ENCODE measurements around the gene KCTD11. TPM values are rescaled to one million over a fixed set of nuclear protein-coding genes. Genes with fewer than 3 reads are reported as not detected.
A peak's percentile ranks its signal among the peaks of the same experiment; 100 is the strongest.

Gene KCTD11
- total and polyA plus RNA-seq, 2 of the 13 experiments (the other 11 are each of a cell fraction or from before 2014, with no cell fraction given), result 1.6 to 2.6 TPM

GRCh38 chr17:7329374-7329996, 22.5 kb upstream of the KCTD11 start (continued):
- TF ChIP-seq, protein P1, sequence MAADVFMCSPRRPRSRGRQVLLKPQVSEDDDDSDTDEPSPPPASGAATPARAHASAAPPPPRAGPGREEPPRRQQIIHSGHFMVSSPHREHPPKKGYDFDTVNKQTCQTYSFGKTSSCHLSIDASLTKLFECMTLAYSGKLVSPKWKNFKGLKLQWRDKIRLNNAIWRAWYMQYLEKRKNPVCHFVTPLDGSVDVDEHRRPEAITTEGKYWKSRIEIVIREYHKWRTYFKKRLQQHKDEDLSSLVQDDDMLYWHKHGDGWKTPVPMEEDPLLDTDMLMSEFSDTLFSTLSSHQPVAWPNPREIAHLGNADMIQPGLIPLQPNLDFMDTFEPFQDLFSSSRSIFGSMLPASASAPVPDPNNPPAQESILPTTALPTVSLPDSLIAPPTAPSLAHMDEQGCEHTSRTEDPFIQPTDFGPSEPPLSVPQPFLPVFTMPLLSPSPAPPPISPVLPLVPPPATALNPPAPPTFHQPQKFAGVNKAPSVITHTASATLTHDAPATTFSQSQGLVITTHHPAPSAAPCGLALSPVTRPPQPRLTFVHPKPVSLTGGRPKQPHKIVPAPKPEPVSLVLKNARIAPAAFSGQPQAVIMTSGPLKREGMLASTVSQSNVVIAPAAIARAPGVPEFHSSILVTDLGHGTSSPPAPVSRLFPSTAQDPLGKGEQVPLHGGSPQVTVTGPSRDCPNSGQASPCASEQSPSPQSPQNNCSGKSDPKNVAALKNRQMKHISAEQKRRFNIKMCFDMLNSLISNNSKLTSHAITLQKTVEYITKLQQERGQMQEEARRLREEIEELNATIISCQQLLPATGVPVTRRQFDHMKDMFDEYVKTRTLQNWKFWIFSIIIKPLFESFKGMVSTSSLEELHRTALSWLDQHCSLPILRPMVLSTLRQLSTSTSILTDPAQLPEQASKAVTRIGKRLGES (CRISPR knock-in tag; IDR thresholded peaks at IDR 0.05; ENCODE audit: borderline replicate concordance), result no peak
- TF ChIP-seq HNRNPLL (IDR thresholded peaks at IDR 0.05; ENCODE audit: low read depth, low read length, poor library complexity, severe bottlenecking) (peak; percentile 89), ZNF558 (CRISPR knock-in tag; IDR thresholded peaks at IDR 0.05; ENCODE audit: borderline replicate concordance) (no peak), ZNF101 (CRISPR knock-in tag; IDR thresholded peaks at IDR 0.05; ENCODE audit: borderline replicate concordance, low read depth) (no peak), ZFP91 (CRISPR knock-in tag; IDR thresholded peaks at IDR 0.05; ENCODE audit: borderline replicate concordance) (peak; percentile 27; the same call in 1 of the 2 replicates), KAT8 (CRISPR knock-in tag; IDR thresholded peaks at IDR 0.05) (peak; percentile 93), ZNF567 (CRISPR knock-in tag; IDR thresholded peaks at IDR 0.05; ENCODE audit: borderline replicate concordance) (0 out of 2 replicates have a peak, but pooled peaks have one; percentile 43), ZNF772 (CRISPR knock-in tag; IDR thresholded peaks at IDR 0.05) (peak; percentile 89), CERS6 (CRISPR knock-in tag; IDR thresholded peaks at IDR 0.05) (no peak), ZNF225 (CRISPR knock-in tag; IDR thresholded peaks at IDR 0.05) (no peak), ZHX1 (CRISPR knock-in tag; IDR thresholded peaks at IDR 0.05; ENCODE audit: low read depth) (no peak), FOXO1 (CRISPR knock-in tag; IDR thresholded peaks at IDR 0.05) (no peak), KDM3A (CRISPR knock-in tag; IDR thresholded peaks at IDR 0.05; ENCODE audit: low read depth) (peak; percentile 51; the same call in 1 of the 2 replicates), ZNF547 (CRISPR knock-in tag; IDR thresholded peaks at IDR 0.05) (peak; percentile 62), SIX1 (CRISPR knock-in tag; IDR thresholded peaks at IDR 0.05; ENCODE audit: borderline replicate concordance) (no peak), MTF1 (CRISPR knock-in tag; IDR thresholded peaks at IDR 0.05) (no peak), ZNF569 (CRISPR knock-in tag; IDR thresholded peaks at IDR 0.05; ENCODE audit: borderline replicate concordance) (no peak)
- TF ChIP-seq, protein P2, sequence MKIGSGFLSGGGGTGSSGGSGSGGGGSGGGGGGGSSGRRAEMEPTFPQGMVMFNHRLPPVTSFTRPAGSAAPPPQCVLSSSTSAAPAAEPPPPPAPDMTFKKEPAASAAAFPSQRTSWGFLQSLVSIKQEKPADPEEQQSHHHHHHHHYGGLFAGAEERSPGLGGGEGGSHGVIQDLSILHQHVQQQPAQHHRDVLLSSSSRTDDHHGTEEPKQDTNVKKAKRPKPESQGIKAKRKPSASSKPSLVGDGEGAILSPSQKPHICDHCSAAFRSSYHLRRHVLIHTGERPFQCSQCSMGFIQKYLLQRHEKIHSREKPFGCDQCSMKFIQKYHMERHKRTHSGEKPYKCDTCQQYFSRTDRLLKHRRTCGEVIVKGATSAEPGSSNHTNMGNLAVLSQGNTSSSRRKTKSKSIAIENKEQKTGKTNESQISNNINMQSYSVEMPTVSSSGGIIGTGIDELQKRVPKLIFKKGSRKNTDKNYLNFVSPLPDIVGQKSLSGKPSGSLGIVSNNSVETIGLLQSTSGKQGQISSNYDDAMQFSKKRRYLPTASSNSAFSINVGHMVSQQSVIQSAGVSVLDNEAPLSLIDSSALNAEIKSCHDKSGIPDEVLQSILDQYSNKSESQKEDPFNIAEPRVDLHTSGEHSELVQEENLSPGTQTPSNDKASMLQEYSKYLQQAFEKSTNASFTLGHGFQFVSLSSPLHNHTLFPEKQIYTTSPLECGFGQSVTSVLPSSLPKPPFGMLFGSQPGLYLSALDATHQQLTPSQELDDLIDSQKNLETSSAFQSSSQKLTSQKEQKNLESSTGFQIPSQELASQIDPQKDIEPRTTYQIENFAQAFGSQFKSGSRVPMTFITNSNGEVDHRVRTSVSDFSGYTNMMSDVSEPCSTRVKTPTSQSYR (CRISPR knock-in tag; IDR thresholded peaks at IDR 0.05; ENCODE audit: borderline replicate concordance), result no peak
